K562 (cell line): ENCODE data around the gene TGOLN2. TPM values are rescaled to one million over a fixed set of nuclear protein-coding genes. Genes with fewer than 3 reads are reported as not detected.
A peak's percentile ranks its signal among the peaks of the same experiment; 100 is the strongest.

Experiments used
- ATAC-seq: fragments of 200-7000 bp; cut with Tn5 transposase; 3 replicates; pipeline ENCODE4 v1.9.1; 2020; ENCODE audit warnings: moderate library complexity
- BruUV-seq: library from RNA; stranded (reverse); fragments of 400-500 nt; replicated peaks from 2 replicates; lab custom pipeline; 2021; lab: Mats Ljungman, UMichigan
- CTCF ChIA-PET: fragments of 300-600 bp; formaldehyde crosslinking; extraction: SDS; loops from one replicate; lab custom pipeline; 2021; ENCODE audit warnings: low intra/inter-chr PET ratio; lab: Yijun Ruan, JAX
- POLR2A ChIA-PET: fragments of 300-600, 350-650 bp; sonication (Branson Sonifier 250); formaldehyde crosslinking; extraction: SDS; loops from one replicate; lab custom pipeline; 2021; ENCODE audit warnings: antibody characterized with exemption, inconsistent platforms; lab: Yijun Ruan, JAX
- DNase-seq, 4 experiments: peaks; one replicate each; pipeline versions ENCODE4 v3.0.0 to v3.0.0-alpha.2; 2011 to 2018; ENCODE audit warnings: low spot score in 3 of 4, mixed read lengths in 3 of 4; ENCODE audit errors: extremely low read depth in 1 of 4
- FAIRE-seq: peaks from 2 replicates; lab custom pipeline; 2011; peaks lifted over from hg19 to GRCh38; lab: Jason Lieb, UNC
- H2AFZ ChIP-seq: 2 replicates; pipeline ENCODE4 v1.6.0; 2011; ENCODE audit warnings: low read depth, low read length, control low read depth, inconsistent platforms
- H3K27ac ChIP-seq: fragments of 200-600 bp; 3 replicates; pipeline ENCODE4 v1.8.0; 2011; ENCODE audit warnings: low read depth, mild to moderate bottlenecking, control low read depth, inconsistent platforms, low read length, moderate library complexity, mixed read lengths; ENCODE audit errors: extremely low read depth
- H3K27me3 ChIP-seq, 2 experiments: fragments of 300-600 bp in 1 of 2; 2 replicates in 1 of 2; 3 replicates in 1 of 2; pipeline versions ENCODE4 v1.6.0 to v1.8.0; 2011; ENCODE audit warnings: inconsistent platforms in 2 of 2, low read length in 2 of 2, mild to moderate bottlenecking in 1 of 2, mixed read lengths in 1 of 2, moderate library complexity in 1 of 2; ENCODE audit not compliant: control insufficient read depth in 2 of 2, insufficient read depth in 2 of 2
- H3K36me3 ChIP-seq: fragments of 300-600 bp; 3 replicates; pipeline ENCODE4 v1.8.0; 2011; ENCODE audit warnings: mild to moderate bottlenecking, low read length, inconsistent platforms; ENCODE audit not compliant: control insufficient read depth, insufficient read depth
- H3K4me1 ChIP-seq, 2 experiments: fragments of 200-600 bp in 1 of 2; replicated peaks in 1 of 2; 2 replicates in 1 of 2; 3 replicates in 1 of 2; pipeline versions ENCODE4 v1.5.1 to v1.8.0; 2011; ENCODE audit warnings: inconsistent platforms in 2 of 2, low read length in 2 of 2, mild to moderate bottlenecking in 1 of 2, mixed read lengths in 1 of 2, moderate library complexity in 1 of 2; ENCODE audit not compliant: control insufficient read depth in 2 of 2, insufficient read depth in 2 of 2
- H3K4me2 ChIP-seq: 2 replicates; pipeline ENCODE4 v1.6.1; 2011; ENCODE audit warnings: low read length, control low read depth, inconsistent platforms, mixed read lengths; ENCODE audit not compliant: insufficient read depth
- H3K4me3 ChIP-seq: fragments of 200-600 bp; sonication (generic), shearing (Covaris generic); 2 replicates; pipeline ENCODE4 v1.5.1; 2016; ENCODE audit warnings: control low read depth, inconsistent platforms
- H3K79me2 ChIP-seq: fragments of 200-600 bp; 3 replicates; pipeline ENCODE4 v1.8.0; 2011; ENCODE audit warnings: low read length, inconsistent platforms; ENCODE audit not compliant: control insufficient read depth, insufficient read depth
- H3K9ac ChIP-seq, 2 experiments: 2 replicates each; pipeline versions ENCODE4 v1.6.0 to v1.6.1; 2011; ENCODE audit warnings: low read depth in 2 of 2, low read length in 2 of 2, control low read depth in 1 of 2, inconsistent platforms in 1 of 2, mild to moderate bottlenecking in 1 of 2, mixed read lengths in 1 of 2; ENCODE audit not compliant: insufficient read depth in 1 of 2
- H3K9me1 ChIP-seq: one replicate; pipeline ENCODE4 v1.6.0; 2011; ENCODE audit warnings: inconsistent platforms, mild to moderate bottlenecking, low read length, moderate library complexity; ENCODE audit not compliant: control insufficient read depth, insufficient read depth
- H3K9me3 ChIP-seq: replicated peaks from 2 replicates; pipeline ENCODE4 v1.5.1; 2011; ENCODE audit warnings: low read depth, low read length, inconsistent platforms; ENCODE audit not compliant: control insufficient read depth, insufficient read depth
- H4K20me1 ChIP-seq: replicated peaks from 2 replicates; pipeline ENCODE4 v1.6.1; 2011; ENCODE audit warnings: low read length, inconsistent platforms, mixed read lengths; ENCODE audit not compliant: control insufficient read depth, insufficient read depth
- CBX1 ChIP-seq: sonication (generic); IDR thresholded peaks from 2 replicates; pipeline ENCODE4 v1.6.1; 2016; ENCODE audit warnings: antibody characterized with exemption, low read depth, mild to moderate bottlenecking
- HDAC2 ChIP-seq: fragments of 450-650 bp; IDR thresholded peaks from 2 replicates; pipeline ENCODE4 v1.6.1; 2016; ENCODE audit warnings: mild to moderate bottlenecking
- KLF10 ChIP-seq: fragments of 250-450 bp; sonication (Bioruptor Pico); IDR thresholded peaks from 2 replicates; pipeline ENCODE4 v1.6.1; 2021; ENCODE audit warnings: matching md5 sums
- PHF20 ChIP-seq: fragments of 450-650 bp; IDR thresholded peaks from 2 replicates; pipeline ENCODE4 v1.6.1; 2018; ENCODE audit not compliant: partially characterized antibody
- THRAP3 ChIP-seq: fragments of 450-650 bp; IDR thresholded peaks from 2 replicates; pipeline ENCODE4 v1.6.1; 2016; ENCODE audit warnings: mild to moderate bottlenecking, inconsistent platforms, borderline replicate concordance
- WGBS: fragments of 100-300 bp; shearing (Covaris generic); methylation state at CpG from one replicate; pipeline ENCODE4 v1.1.6; 2016; ENCODE audit warnings: low coverage, mixed read lengths; ENCODE audit not compliant: insufficient coverage; ENCODE audit errors: missing lambda C conversion rate; 5-methylcytosine and 5-hydroxymethylcytosine counted together
- in situ Hi-C: fragments of 300-500 bp; cut with MboI; formaldehyde crosslinking; loops from 4 replicates; pipeline ENCODE4 v1.15.0; 2018; ENCODE audit warnings: inconsistent platforms, mixed read lengths
- intact Hi-C: fragments of 100-400 bp; cut with micrococcal nuclease; formaldehyde crosslinking; loops from 2 replicates; pipeline ENCODE4 v1.14.2; 2022
- polyA plus RNA-seq, 8 experiments: library from polyadenylated mRNA; depleted of rRNA in 4 of 8; stranded (reverse) in 5 of 8; unstranded in 3 of 8; fragments of >200 nt; fragmentation: Nextera tagmentation in 2 of 8; fragmentation: Illumina TruSeq in 1 of 8; extraction: Ambion mirVana in 2 of 8; extraction: Trizol in 1 of 8; gene quantifications; 2 replicates each; pipeline versions ENCODE4 v1.2.1 to v1.2.3, GENCODE V29; 2011 to 2014; ENCODE audit warnings: inconsistent platforms in 1 of 8, missing spikeins in 1 of 8
- total RNA-seq, 7 experiments: library from RNA; depleted of rRNA in 6 of 7; stranded (reverse); fragments of >200 nt in 6 of 7; fragmentation: Illumina TruSeq in 2 of 7; extraction: Trizol in 2 of 7; gene quantifications; 2 replicates each; pipeline versions ENCODE4 v1.2.1 to v1.2.3, GENCODE V29; 2011 to 2021; ENCODE audit warnings: low replicate concordance in 1 of 7
- TF ChIP-seq, protein P1 (sequence below): sonication (generic); formaldehyde crosslinking; IDR thresholded peaks from 2 replicates; pipeline ENCODE4 v1.8.1; 2023; ENCODE audit warnings: missing genetic modification reagents, mild to moderate bottlenecking, borderline replicate concordance
- TF ChIP-seq, protein P2 (sequence below): fragments of 450-650 bp; conservative IDR thresholded peaks from 2 replicates; pipeline ENCODE4 v1.6.1; 2016; ENCODE audit warnings: missing genetic modification characterization, low read depth, mild to moderate bottlenecking, control low read depth, missing compliant biosample characterization
- TF ChIP-seq, protein P3 (sequence below): IDR thresholded peaks from 3 replicates; pipeline ENCODE4 v1.6.1; 2011; ENCODE audit warnings: borderline replicate concordance, mild to moderate bottlenecking, moderate library complexity; ENCODE audit not compliant: insufficient read length; ENCODE audit errors: extremely low read depth

TGOLN2 gene
- total and polyA plus RNA-seq, 9 of the 15 experiments (the other 6 are each of a cell fraction or from before 2014, with no cell fraction given) = 13.0 to 66.5 (median 35.9) TPM

DNA sequence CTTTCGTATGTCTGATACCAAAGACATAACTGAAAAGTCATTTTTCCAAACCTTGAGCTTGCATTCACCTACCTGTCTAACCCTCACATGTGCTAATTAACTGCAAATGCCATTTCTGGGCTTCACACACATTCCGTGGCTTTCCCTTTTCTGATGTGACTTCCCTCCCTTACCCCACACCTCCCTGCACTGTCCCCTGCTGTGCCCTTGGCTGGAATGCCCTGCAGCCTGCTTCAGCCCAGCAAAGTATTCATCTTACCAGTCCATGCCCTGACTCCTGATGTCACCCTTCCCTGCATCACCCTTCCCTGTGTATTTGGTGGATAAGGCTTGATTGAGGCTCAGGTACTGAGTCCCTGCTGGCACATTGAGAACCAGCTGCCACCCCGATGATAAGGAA, 14.4 kb upstream of the TGOLN2 start:
- Histone ChIP-seq H3K9me1 (no peaks in the 10 kb centered on the region), H3K79me2 (no peaks in the 10 kb centered on the region), H3K27me3 (no peaks in the 10 kb centered on the region; a peak in 1 of 5 replicates), H2AFZ (no peak overlapping the region), H3K9ac (no peak overlapping the region), H4K20me1 (no peaks in the 10 kb centered on the region), H3K36me3 (peaks cover 19% of the 10 kb centered on the region; the same call in 1 of the 3 replicates), H3K4me2 (no peak overlapping the region), H3K4me3 (no peak overlapping the region), H3K4me1 (peaks cover 0 to 3% of the 10 kb centered on the region in 2 experiments; a peak in 3 of 5 replicates), H3K27ac (no peak overlapping the region), H3K9me3 (no peaks in the 10 kb centered on the region)
- POLR2A ChIA-PET = interaction anchor here (0.7 to 2.0 kb wide), 4 partner anchors 9 to 1260 kb away, joined by 3 to 6 read pairs (median 4); partner anchors contain the start of genes ELMOD3 and RETSAT
- WGBS = 78% methylated on average over 2 of the region's 3 CpGs
- TF ChIP-seq HDAC2 (no peak), THRAP3 (no peak), PHF20 (no peak), CBX1 (no peak), KLF10 (no peak)
- TF ChIP-seq, protein P1, sequence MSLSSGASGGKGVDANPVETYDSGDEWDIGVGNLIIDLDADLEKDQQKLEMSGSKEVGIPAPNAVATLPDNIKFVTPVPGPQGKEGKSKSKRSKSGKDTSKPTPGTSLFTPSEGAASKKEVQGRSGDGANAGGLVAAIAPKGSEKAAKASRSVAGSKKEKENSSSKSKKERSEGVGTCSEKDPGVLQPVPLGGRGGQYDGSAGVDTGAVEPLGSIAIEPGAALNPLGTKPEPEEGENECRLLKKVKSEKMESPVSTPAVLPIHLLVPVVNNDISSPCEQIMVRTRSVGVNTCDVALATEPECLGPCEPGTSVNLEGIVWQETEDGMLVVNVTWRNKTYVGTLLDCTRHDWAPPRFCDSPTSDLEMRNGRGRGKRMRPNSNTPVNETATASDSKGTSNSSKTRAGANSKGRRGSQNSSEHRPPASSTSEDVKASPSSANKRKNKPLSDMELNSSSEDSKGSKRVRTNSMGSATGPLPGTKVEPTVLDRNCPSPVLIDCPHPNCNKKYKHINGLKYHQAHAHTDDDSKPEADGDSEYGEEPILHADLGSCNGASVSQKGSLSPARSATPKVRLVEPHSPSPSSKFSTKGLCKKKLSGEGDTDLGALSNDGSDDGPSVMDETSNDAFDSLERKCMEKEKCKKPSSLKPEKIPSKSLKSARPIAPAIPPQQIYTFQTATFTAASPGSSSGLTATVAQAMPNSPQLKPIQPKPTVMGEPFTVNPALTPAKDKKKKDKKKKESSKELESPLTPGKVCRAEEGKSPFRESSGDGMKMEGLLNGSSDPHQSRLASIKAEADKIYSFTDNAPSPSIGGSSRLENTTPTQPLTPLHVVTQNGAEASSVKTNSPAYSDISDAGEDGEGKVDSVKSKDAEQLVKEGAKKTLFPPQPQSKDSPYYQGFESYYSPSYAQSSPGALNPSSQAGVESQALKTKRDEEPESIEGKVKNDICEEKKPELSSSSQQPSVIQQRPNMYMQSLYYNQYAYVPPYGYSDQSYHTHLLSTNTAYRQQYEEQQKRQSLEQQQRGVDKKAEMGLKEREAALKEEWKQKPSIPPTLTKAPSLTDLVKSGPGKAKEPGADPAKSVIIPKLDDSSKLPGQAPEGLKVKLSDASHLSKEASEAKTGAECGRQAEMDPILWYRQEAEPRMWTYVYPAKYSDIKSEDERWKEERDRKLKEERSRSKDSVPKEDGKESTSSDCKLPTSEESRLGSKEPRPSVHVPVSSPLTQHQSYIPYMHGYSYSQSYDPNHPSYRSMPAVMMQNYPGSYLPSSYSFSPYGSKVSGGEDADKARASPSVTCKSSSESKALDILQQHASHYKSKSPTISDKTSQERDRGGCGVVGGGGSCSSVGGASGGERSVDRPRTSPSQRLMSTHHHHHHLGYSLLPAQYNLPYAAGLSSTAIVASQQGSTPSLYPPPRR (CRISPR knock-in tag) = no peak
- TF ChIP-seq, protein P2, sequence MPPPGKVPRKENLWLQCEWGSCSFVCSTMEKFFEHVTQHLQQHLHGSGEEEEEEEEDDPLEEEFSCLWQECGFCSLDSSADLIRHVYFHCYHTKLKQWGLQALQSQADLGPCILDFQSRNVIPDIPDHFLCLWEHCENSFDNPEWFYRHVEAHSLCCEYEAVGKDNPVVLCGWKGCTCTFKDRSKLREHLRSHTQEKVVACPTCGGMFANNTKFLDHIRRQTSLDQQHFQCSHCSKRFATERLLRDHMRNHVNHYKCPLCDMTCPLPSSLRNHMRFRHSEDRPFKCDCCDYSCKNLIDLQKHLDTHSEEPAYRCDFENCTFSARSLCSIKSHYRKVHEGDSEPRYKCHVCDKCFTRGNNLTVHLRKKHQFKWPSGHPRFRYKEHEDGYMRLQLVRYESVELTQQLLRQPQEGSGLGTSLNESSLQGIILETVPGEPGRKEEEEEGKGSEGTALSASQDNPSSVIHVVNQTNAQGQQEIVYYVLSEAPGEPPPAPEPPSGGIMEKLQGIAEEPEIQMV (tag) = no peak
- TF ChIP-seq, protein P3, sequence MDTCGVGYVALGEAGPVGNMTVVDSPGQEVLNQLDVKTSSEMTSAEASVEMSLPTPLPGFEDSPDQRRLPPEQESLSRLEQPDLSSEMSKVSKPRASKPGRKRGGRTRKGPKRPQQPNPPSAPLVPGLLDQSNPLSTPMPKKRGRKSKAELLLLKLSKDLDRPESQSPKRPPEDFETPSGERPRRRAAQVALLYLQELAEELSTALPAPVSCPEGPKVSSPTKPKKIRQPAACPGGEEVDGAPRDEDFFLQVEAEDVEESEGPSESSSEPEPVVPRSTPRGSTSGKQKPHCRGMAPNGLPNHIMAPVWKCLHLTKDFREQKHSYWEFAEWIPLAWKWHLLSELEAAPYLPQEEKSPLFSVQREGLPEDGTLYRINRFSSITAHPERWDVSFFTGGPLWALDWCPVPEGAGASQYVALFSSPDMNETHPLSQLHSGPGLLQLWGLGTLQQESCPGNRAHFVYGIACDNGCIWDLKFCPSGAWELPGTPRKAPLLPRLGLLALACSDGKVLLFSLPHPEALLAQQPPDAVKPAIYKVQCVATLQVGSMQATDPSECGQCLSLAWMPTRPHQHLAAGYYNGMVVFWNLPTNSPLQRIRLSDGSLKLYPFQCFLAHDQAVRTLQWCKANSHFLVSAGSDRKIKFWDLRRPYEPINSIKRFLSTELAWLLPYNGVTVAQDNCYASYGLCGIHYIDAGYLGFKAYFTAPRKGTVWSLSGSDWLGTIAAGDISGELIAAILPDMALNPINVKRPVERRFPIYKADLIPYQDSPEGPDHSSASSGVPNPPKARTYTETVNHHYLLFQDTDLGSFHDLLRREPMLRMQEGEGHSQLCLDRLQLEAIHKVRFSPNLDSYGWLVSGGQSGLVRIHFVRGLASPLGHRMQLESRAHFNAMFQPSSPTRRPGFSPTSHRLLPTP = no peak
- BruUV-seq = no TSS peak
- CTCF ChIA-PET = no interaction called here
- FAIRE-seq (peak; percentile 15), ATAC-seq (no peak), DNase-seq (no peak)
- in situ Hi-C loops = no loop called here
- intact Hi-C loops = no loop called here
